ENCODE data around the gene RASSF7. TPM values are rescaled to one million over a fixed set of nuclear protein-coding genes. Genes with fewer than 3 reads are reported as not detected.

The RASSF7 gene
- total RNA-seq, 4 donors from 2014 or later, result 99.7 to 174 (median 139) TPM

GRCh38 chr11:576811-577610 lies 16.2 kb downstream of the RASSF7 start:
- no peak for TF ChIP-seq CTCF (IDR thresholded peaks at IDR 0.05)
- no peak for TF ChIP-seq POLR2A (IDR thresholded peaks at IDR 0.05)
- intact Hi-C loops (cut with DNase I; ENCODE audit: low total_unique reads), result no loop called here
- WGBS, 2 donors, result 5 to 6% methylated on average over 26 to 29 of the region's 48 CpGs
- peak in 1 of 2 donors; percentile 88 for DNase-seq (ENCODE audit: low spot score in 2 of 2)
- H3K4me3 ChIP-seq (ENCODE audit: low read depth, poor library complexity, severe bottlenecking), result peak overlapping the region; percentile 84

- DNase-seq (ENCODE audit: low spot score in 2 of 2), result no peak
- intact Hi-C loops (cut with DNase I; ENCODE audit: low total_unique reads), result no loop called here
- H3K4me3 ChIP-seq (ENCODE audit: low read depth, poor library complexity, severe bottlenecking), result no peak overlapping the region
- WGBS, 2 donors, result 33 to 42% methylated on average over 6 of the region's 6 CpGs
- TF ChIP-seq CTCF (IDR thresholded peaks at IDR 0.05) (no peak), POLR2A (IDR thresholded peaks at IDR 0.05) (no peak)
Measured at GRCh38 chr11:577611-577894, 16.8 kb downstream of the RASSF7 start.

- TF ChIP-seq CTCF (IDR thresholded peaks at IDR 0.05) (no peak), POLR2A (IDR thresholded peaks at IDR 0.05) (no peak)
- intact Hi-C loops (cut with DNase I; ENCODE audit: low total_unique reads), result no loop called here
- 41 to 48% methylated on average over 21 of the region's 21 CpGs for whole genome bisulfite sequencing, 2 donors
- no peak for DNase-seq (ENCODE audit: low spot score in 2 of 2)
- H3K4me3 ChIP-seq (ENCODE audit: low read depth, poor library complexity, severe bottlenecking), result no peak overlapping the region
Measured at GRCh38 chr11:578276-579035, 17.7 kb downstream of the RASSF7 start.

GRCh38 chr11:579830-580601 lies 19.2 kb downstream of the RASSF7 start:
- intact Hi-C loops (cut with DNase I; ENCODE audit: low total_unique reads), result no loop called here
- TF ChIP-seq POLR2A (IDR thresholded peaks at IDR 0.05), result no peak
- TF ChIP-seq CTCF (IDR thresholded peaks at IDR 0.05), result no peak
- DNase-seq (ENCODE audit: low spot score in 2 of 2), result no peak
- WGBS, 2 donors, result 77 to 80% methylated on average over 20 of the region's 20 CpGs
- H3K4me3 ChIP-seq (ENCODE audit: low read depth, poor library complexity, severe bottlenecking), result no peak overlapping the region

GRCh38 chr11:581342-581741 lies 20.6 kb downstream of the RASSF7 start:
- no peak for DNase-seq (ENCODE audit: low spot score in 2 of 2)
- TF ChIP-seq CTCF (IDR thresholded peaks at IDR 0.05) (no peak), POLR2A (IDR thresholded peaks at IDR 0.05) (no peak)
- H3K4me3 ChIP-seq (ENCODE audit: low read depth, poor library complexity, severe bottlenecking), result no peak overlapping the region
- intact Hi-C loops (cut with DNase I; ENCODE audit: low total_unique reads), result no loop called here
- WGBS, 2 donors, result 80 to 82% methylated on average over 14 of the region's 14 CpGs

All from lower leg skin (tissue), 4 donors.